A549 treated with Hydrocortisone at 1 μM for 4 hours (cell line): ENCODE results near the gene GPR37L1. TPM values are rescaled to one million over a fixed set of nuclear protein-coding genes. Genes with fewer than 3 reads are reported as not detected.

ENCODE experiments used
- total RNA-seq: library from RNA; stranded (reverse); fragments of 200-300 nt; extraction: Qiagen RNA extraction; gene quantifications from 5 replicates; pipeline ENCODE4 v1.2.3, GENCODE V29; 2022

The GPR37L1 gene, protein sequence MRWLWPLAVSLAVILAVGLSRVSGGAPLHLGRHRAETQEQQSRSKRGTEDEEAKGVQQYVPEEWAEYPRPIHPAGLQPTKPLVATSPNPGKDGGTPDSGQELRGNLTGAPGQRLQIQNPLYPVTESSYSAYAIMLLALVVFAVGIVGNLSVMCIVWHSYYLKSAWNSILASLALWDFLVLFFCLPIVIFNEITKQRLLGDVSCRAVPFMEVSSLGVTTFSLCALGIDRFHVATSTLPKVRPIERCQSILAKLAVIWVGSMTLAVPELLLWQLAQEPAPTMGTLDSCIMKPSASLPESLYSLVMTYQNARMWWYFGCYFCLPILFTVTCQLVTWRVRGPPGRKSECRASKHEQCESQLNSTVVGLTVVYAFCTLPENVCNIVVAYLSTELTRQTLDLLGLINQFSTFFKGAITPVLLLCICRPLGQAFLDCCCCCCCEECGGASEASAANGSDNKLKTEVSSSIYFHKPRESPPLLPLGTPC
- total RNA-seq: 0.13 to 0.30 TPM (median 0.14 TPM) in 5 replicates

DNA sequence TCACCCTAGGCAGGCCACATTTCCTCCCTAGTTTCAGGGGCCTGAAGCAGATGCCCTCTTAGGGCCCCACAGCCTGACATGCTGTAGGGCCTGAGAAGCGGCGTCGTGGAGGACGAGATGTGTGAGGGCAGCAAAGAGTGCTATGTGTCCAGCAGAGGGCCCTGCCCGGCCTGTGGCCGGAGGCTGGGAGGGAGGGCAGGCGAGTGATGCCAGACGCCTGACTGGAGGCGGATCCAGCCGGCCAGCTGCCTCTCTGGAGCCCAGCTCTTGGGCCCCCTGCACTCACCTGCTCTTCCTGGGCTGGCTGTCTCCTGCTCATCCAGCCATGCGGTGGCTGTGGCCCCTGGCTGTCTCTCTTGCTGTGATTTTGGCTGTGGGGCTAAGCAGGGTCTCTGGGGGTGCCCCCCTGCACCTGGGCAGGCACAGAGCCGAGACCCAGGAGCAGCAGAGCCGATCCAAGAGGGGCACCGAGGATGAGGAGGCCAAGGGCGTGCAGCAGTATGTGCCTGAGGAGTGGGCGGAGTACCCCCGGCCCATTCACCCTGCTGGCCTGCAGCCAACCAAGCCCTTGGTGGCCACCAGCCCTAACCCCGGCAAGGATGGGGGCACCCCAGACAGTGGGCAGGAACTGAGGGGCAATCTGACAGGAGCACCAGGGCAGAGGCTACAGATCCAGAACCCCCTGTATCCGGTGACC lies at the start of gene GPR37L1:
TSS of gene GPR37L1 (plus strand) at position 279 of the 697 bp plus-strand sequence. CDS start at position 326, 47 bp downstream.

GRCh38 chr1:202144402-202145067 lies 21.8 kb downstream of the GPR37L1 start, which contains the start of gene ARL8A:
Gene ARL8A, minus strand, starts transcription at chr1:202144737. Its CDS starts 165 bp downstream, at chr1:202144572.

GRCh38 chr1:202160377-202160940 lies 37.7 kb downstream of the GPR37L1 start, which contains the start of gene PTPN7:
Gene PTPN7, minus strand, starts transcription at chr1:202160602. Its CDS starts 1,200 bp downstream, at chr1:202159402.

Other genes starting within 250 kb of the GPR37L1 start
- gene SHISA4, start 234.0 kb upstream of the GPR37L1 start, total RNA-seq: 11.2 to 16.9 TPM (median 16.0 TPM) in 5 replicates
- not detected in 5 replicates for gene LMOD1, start 176.4 kb upstream of the GPR37L1 start, total RNA-seq
- gene TIMM17A, start 167.4 kb upstream of the GPR37L1 start, total RNA-seq: 91.8 to 126 TPM (median 102 TPM) in 5 replicates
- gene RNPEP, start 140.3 kb upstream of the GPR37L1 start, total RNA-seq: 85.2 to 89.4 TPM (median 87.7 TPM) in 5 replicates
- 112 to 157 TPM (median 146 TPM) in 5 replicates for gene ELF3, start 112.3 kb upstream of the GPR37L1 start, total RNA-seq
- gene ARL8A, start 21.8 kb downstream of the GPR37L1 start, total RNA-seq: 43.6 to 54.3 TPM (median 51.0 TPM) in 5 replicates
- gene PTPN7, start 37.7 kb downstream of the GPR37L1 start, total RNA-seq: not detected in 5 replicates
- 0.54 to 0.78 TPM (median 0.70 TPM) in 5 replicates for gene LGR6, start 70.9 kb downstream of the GPR37L1 start, total RNA-seq
- gene UBE2T, start 219.0 kb downstream of the GPR37L1 start, total RNA-seq: 68.4 to 73.7 TPM (median 71.0 TPM) in 5 replicates
- gene PPP1R12B, start 225.8 kb downstream of the GPR37L1 start, total RNA-seq: 1.7 to 2.7 TPM (median 2.2 TPM) in 5 replicates